Liver (tissue), 9 donors: ENCODE results near the gene PLD3. TPM values are rescaled to one million over a fixed set of nuclear protein-coding genes. Genes with fewer than 3 reads are reported as not detected.
A peak's percentile ranks its signal among the peaks of the same experiment; 100 is the strongest.

ENCODE experiments used
- DNase-seq: peaks from one replicate; pipeline ENCODE4 v3.0.0-alpha.2; 2017; ENCODE audit warnings: low spot score
- H3K27ac ChIP-seq, 2 donors: one replicate each; pipeline ENCODE4 v1.7.0; 2013; ENCODE audit warnings: inconsistent platforms in 2 of 2, low read length in 2 of 2, control low read depth in 1 of 2, low read depth in 1 of 2, mild to moderate bottlenecking in 1 of 2
- H3K27me3 ChIP-seq, 4 donors: one replicate each; pipeline versions ENCODE4 v1.6.1 to v1.7.0; 2013; ENCODE audit warnings: low read length in 3 of 4, inconsistent platforms in 1 of 4, mild to moderate bottlenecking in 1 of 4, moderate library complexity in 1 of 4; ENCODE audit not compliant: control insufficient read depth in 4 of 4, insufficient read depth in 4 of 4
- H3K36me3 ChIP-seq, 4 donors: one replicate each; pipeline versions ENCODE4 v1.6.1 to v1.7.0; 2013; ENCODE audit warnings: low read length in 3 of 4, mild to moderate bottlenecking in 3 of 4, low read depth in 1 of 4, moderate library complexity in 1 of 4; ENCODE audit not compliant: control insufficient read depth in 4 of 4, insufficient read depth in 3 of 4
- H3K4me1 ChIP-seq, 4 donors: one replicate each; pipeline versions ENCODE4 v1.6.1 to v1.7.0; 2013; ENCODE audit warnings: low read length in 3 of 4, mild to moderate bottlenecking in 3 of 4, moderate library complexity in 1 of 4; ENCODE audit not compliant: control insufficient read depth in 4 of 4, insufficient read depth in 4 of 4
- H3K4me3 ChIP-seq, 3 donors: one replicate each; pipeline versions ENCODE4 v1.6.1 to v1.7.0; 2013; ENCODE audit warnings: low read length in 3 of 3, control low read depth in 1 of 3, low read depth in 1 of 3, mild to moderate bottlenecking in 1 of 3
- H3K9ac ChIP-seq, 2 donors: one replicate each; pipeline ENCODE4 v1.7.0; 2013; ENCODE audit warnings: low read length in 2 of 2, mild to moderate bottlenecking in 2 of 2, moderate library complexity in 2 of 2, control low read depth in 1 of 2, low read depth in 1 of 2
- H3K9me3 ChIP-seq, 4 donors: one replicate each; pipeline versions ENCODE4 v1.6.1 to v1.7.0; 2013; ENCODE audit warnings: low read length in 3 of 4; ENCODE audit not compliant: control insufficient read depth in 4 of 4
- ATF3 ChIP-seq: IDR thresholded peaks from 2 replicates; pipeline ENCODE4 v1.6.1; 2016; ENCODE audit warnings: antibody characterized with exemption
- EGR1 ChIP-seq, 2 donors: IDR thresholded peaks; 2 replicates each; pipeline ENCODE4 v1.6.1; 2016 to 2018; ENCODE audit warnings: antibody characterized with exemption in 2 of 2, low read depth in 2 of 2
- FOXA1 ChIP-seq: IDR thresholded peaks from 2 replicates; pipeline ENCODE4 v1.6.1; 2016; ENCODE audit warnings: antibody characterized with exemption
- FOXA2 ChIP-seq: IDR thresholded peaks from 2 replicates; pipeline ENCODE4 v1.6.1; 2016; ENCODE audit warnings: antibody characterized with exemption
- GABPA ChIP-seq, 2 donors: IDR thresholded peaks in 1 of 2; conservative IDR thresholded peaks in 1 of 2; 2 replicates each; pipeline ENCODE4 v1.6.1; 2016; ENCODE audit warnings: antibody characterized with exemption in 2 of 2, mild to moderate bottlenecking in 1 of 2, moderate library complexity in 1 of 2
- HNF4A ChIP-seq, 2 donors: conservative IDR thresholded peaks; 2 replicates each; pipeline ENCODE4 v1.6.1; 2016; ENCODE audit warnings: antibody characterized with exemption in 2 of 2, mild to moderate bottlenecking in 2 of 2
- HNF4G ChIP-seq: IDR thresholded peaks from 2 replicates; pipeline ENCODE4 v1.6.1; 2016; ENCODE audit warnings: antibody characterized with exemption
- JUND ChIP-seq, 2 donors: IDR thresholded peaks; 2 replicates each; pipeline ENCODE4 v1.6.1; 2016; ENCODE audit warnings: antibody characterized with exemption in 2 of 2
- MAX ChIP-seq: IDR thresholded peaks from 2 replicates; pipeline ENCODE4 v1.6.1; 2016; ENCODE audit warnings: antibody characterized with exemption
- NR2F2 ChIP-seq: IDR thresholded peaks from 2 replicates; pipeline ENCODE4 v1.6.1; 2016; ENCODE audit warnings: antibody characterized with exemption
- RAD21 ChIP-seq, 2 donors: IDR thresholded peaks; 2 replicates each; pipeline ENCODE4 v1.6.1; 2016; ENCODE audit warnings: antibody characterized with exemption in 2 of 2, mild to moderate bottlenecking in 2 of 2
- RXRA ChIP-seq, 2 donors: IDR thresholded peaks; 2 replicates each; pipeline ENCODE4 v1.6.1; 2017 to 2018; ENCODE audit warnings: antibody characterized with exemption in 2 of 2, mild to moderate bottlenecking in 1 of 2
- SP1 ChIP-seq: IDR thresholded peaks from 2 replicates; pipeline ENCODE4 v1.6.1; 2018; ENCODE audit warnings: antibody characterized with exemption, mild to moderate bottlenecking
- TAF1 ChIP-seq: conservative IDR thresholded peaks from 2 replicates; pipeline ENCODE4 v1.6.1; 2016; ENCODE audit warnings: antibody characterized with exemption, mild to moderate bottlenecking
- YY1 ChIP-seq: IDR thresholded peaks from 2 replicates; pipeline ENCODE4 v1.6.1; 2016; ENCODE audit warnings: antibody characterized with exemption, mild to moderate bottlenecking
- ZBTB33 ChIP-seq: IDR thresholded peaks from 2 replicates; pipeline ENCODE4 v1.6.1; 2016; ENCODE audit warnings: antibody characterized with exemption
- WGBS: extraction: QIAGEN DNeasy Blood & Tissue Kit; methylation state at CpG from one replicate; pipeline ENCODE4 v1.1.7; 2013; 5-methylcytosine and 5-hydroxymethylcytosine counted together
- polyA plus RNA-seq, 2 donors: library from polyadenylated mRNA; stranded (reverse) in 1 of 2; unstranded in 1 of 2; fragments of 200-250 nt in 1 of 2; fragments of >200 nt in 1 of 2; fragmentation: Nextera tagmentation in 1 of 2; extraction: Ambion mirVana in 1 of 2; gene quantifications; one replicate each; pipeline versions ENCODE4 v1.2.1 to v1.2.3, GENCODE V29; 2013 to 2015
- total RNA-seq, 2 donors: library from RNA; depleted of rRNA; stranded (reverse); fragments of >200 nt; gene quantifications; one replicate each; pipeline ENCODE4 v1.2.3, GENCODE V29; 2014
- TF ChIP-seq, protein P1 (sequence below): IDR thresholded peaks from 2 replicates; pipeline ENCODE4 v1.6.1; 2016; ENCODE audit warnings: antibody characterized with exemption, mild to moderate bottlenecking
- donor health status: healthy.
- donor health status: healthy.
- donor health status: healthy.
- donor health status: healthy.
- donor health status: healthy.

PLD3 gene
- total and polyA plus RNA-seq, 4 donors, result 56.0 to 125 (median 105) TPM

DNA sequence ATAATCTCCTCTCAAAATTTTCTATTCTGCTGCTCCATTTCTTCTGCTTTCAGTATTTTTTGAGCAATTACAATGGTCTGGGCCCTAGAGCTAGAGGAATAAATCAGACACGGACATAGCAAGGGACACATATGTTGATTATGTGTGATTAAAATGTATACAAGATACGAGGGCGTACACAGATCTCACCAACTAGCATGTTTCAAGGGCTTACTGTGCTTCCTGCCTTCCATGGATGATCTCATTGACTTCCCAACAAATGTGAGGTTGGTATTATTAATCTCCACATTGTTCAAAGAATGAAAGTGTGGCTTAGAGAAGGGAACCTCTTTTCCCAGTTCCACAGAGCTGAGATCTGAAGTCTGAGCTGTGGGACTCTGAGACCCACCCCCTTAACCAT lies 9.1 kb downstream of the PLD3 start:
- Histone ChIP-seq H3K9me3 (no peaks in the 10 kb centered on the region), H3K9ac (no peak overlapping the region), H3K36me3 (peaks cover 0 to 2% (median 0%) of the 10 kb centered on the region in 4 donors), H3K4me1 (peaks cover 0 to 14% (median 3%) of the 10 kb centered on the region in 4 donors), H3K27ac (peak overlapping the region in 1 of 2 donors; percentile 37), H3K4me3 (no peak overlapping the region), H3K27me3 (no peaks in the 10 kb centered on the region)
- no peak for TF ChIP-seq FOXA1
- TF ChIP-seq TAF1, result no peak
- no peak for TF ChIP-seq RXRA (IDR thresholded peaks at IDR 0.05)
- TF ChIP-seq EGR1 (IDR thresholded peaks at IDR 0.05; ENCODE audit: low read depth in 2 of 2), result no peak
- no peak for TF ChIP-seq NR2F2
- TF ChIP-seq SP1, result no peak
- no peak for TF ChIP-seq ZBTB33
- TF ChIP-seq RAD21 (IDR thresholded peaks at IDR 0.05), result no peak
- no peak for TF ChIP-seq GABPA (IDR thresholded peaks at IDR 0.05 in 1 of 2, conservative IDR thresholded peaks at IDR 0.05 in 1 of 2)
- TF ChIP-seq YY1, result no peak
- no peak for TF ChIP-seq MAX
- TF ChIP-seq, protein P1, sequence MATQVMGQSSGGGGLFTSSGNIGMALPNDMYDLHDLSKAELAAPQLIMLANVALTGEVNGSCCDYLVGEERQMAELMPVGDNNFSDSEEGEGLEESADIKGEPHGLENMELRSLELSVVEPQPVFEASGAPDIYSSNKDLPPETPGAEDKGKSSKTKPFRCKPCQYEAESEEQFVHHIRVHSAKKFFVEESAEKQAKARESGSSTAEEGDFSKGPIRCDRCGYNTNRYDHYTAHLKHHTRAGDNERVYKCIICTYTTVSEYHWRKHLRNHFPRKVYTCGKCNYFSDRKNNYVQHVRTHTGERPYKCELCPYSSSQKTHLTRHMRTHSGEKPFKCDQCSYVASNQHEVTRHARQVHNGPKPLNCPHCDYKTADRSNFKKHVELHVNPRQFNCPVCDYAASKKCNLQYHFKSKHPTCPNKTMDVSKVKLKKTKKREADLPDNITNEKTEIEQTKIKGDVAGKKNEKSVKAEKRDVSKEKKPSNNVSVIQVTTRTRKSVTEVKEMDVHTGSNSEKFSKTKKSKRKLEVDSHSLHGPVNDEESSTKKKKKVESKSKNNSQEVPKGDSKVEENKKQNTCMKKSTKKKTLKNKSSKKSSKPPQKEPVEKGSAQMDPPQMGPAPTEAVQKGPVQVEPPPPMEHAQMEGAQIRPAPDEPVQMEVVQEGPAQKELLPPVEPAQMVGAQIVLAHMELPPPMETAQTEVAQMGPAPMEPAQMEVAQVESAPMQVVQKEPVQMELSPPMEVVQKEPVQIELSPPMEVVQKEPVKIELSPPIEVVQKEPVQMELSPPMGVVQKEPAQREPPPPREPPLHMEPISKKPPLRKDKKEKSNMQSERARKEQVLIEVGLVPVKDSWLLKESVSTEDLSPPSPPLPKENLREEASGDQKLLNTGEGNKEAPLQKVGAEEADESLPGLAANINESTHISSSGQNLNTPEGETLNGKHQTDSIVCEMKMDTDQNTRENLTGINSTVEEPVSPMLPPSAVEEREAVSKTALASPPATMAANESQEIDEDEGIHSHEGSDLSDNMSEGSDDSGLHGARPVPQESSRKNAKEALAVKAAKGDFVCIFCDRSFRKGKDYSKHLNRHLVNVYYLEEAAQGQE, result no peak
- no peak for TF ChIP-seq JUND (IDR thresholded peaks at IDR 0.05)
- no peak for TF ChIP-seq ATF3
- TF ChIP-seq HNF4G, result no peak
- TF ChIP-seq HNF4A (conservative IDR thresholded peaks at IDR 0.05), result no peak
- 84% methylated on average over 3 of the region's 3 CpGs for WGBS
- DNase-seq, result no peak

GRCh38 chr19:40358773-40359172 lies 10.3 kb downstream of the PLD3 start:
- no peak overlapping the region for H3K27ac ChIP-seq
- no peak for DNase-seq
- TF ChIP-seq FOXA2, result no peak
- no peak for TF ChIP-seq EGR1 (IDR thresholded peaks at IDR 0.05; ENCODE audit: low read depth in 2 of 2)
- no peak for TF ChIP-seq TAF1
- TF ChIP-seq ATF3, result no peak
- no peak for TF ChIP-seq SP1
- TF ChIP-seq HNF4A (conservative IDR thresholded peaks at IDR 0.05), result no peak
- TF ChIP-seq NR2F2, result no peak
- no peaks in the 10 kb centered on the region for H3K9me3 ChIP-seq
- WGBS, result 91% methylated on average over 5 of the region's 5 CpGs
- no peaks in the 10 kb centered on the region for H3K27me3 ChIP-seq
- H3K36me3 ChIP-seq, result peaks cover 0 to under 1% (median 0%) of the 10 kb centered on the region in 4 donors
- H3K9ac ChIP-seq, result no peak overlapping the region
- H3K4me3 ChIP-seq, result no peak overlapping the region
- peaks cover 0 to 14% (median 3%) of the 10 kb centered on the region in 4 donors for H3K4me1 ChIP-seq
